HL-60 (cell line): ENCODE measurements around the gene GEMIN4.
A peak's percentile ranks its signal among the peaks of the same experiment; 100 is the strongest.

Source experiments
- DNase-seq, 2 experiments: peaks; one replicate each; pipeline ENCODE4 v3.0.0-alpha.2; 2010 to 2020; ENCODE audit warnings: low read depth in 1 of 2, low spot score in 1 of 2
- H3K27ac ChIP-seq: fragments of 250-450 bp; sonication (Bioruptor Pico); replicated peaks from 2 replicates; pipeline ENCODE4 v1.5.1; 2020; ENCODE audit warnings: mild to moderate bottlenecking, moderate library complexity
- H3K27me3 ChIP-seq: fragments of 250-450 bp; sonication (Bioruptor Pico); 2 replicates; pipeline ENCODE4 v1.5.1; 2021; ENCODE audit warnings: mild to moderate bottlenecking, moderate library complexity; ENCODE audit not compliant: insufficient read depth, poor library complexity, severe bottlenecking
- H3K4me3 ChIP-seq: replicated peaks from 2 replicates; pipeline ENCODE4 v1.5.1; 2011; ENCODE audit warnings: mild to moderate bottlenecking, control low read depth, low read length; ENCODE audit not compliant: insufficient read depth
- GABPA ChIP-seq: IDR thresholded peaks from 2 replicates; pipeline ENCODE4 v1.6.1; 2012; ENCODE audit warnings: low read depth
- POLR2AphosphoS5 ChIP-seq: IDR thresholded peaks from 2 replicates; pipeline ENCODE4 v1.6.1; 2012; ENCODE audit warnings: low read depth
- SPI1 ChIP-seq: IDR thresholded peaks from 2 replicates; pipeline ENCODE4 v1.6.1; 2012; ENCODE audit warnings: low read depth, mild to moderate bottlenecking, borderline replicate concordance
- TF ChIP-seq, protein P1 (sequence below): IDR thresholded peaks from one replicate; pipeline ENCODE4 v1.5.1; 2011; ENCODE audit warnings: low read length, control low read depth, inconsistent platforms; ENCODE audit not compliant: insufficient read depth
- TF ChIP-seq, protein P2 (sequence below): IDR thresholded peaks from 2 replicates; pipeline ENCODE4 v1.6.1; 2012; ENCODE audit warnings: low read depth; ENCODE audit not compliant: insufficient replicate concordance

Gene GEMIN4

DNA sequence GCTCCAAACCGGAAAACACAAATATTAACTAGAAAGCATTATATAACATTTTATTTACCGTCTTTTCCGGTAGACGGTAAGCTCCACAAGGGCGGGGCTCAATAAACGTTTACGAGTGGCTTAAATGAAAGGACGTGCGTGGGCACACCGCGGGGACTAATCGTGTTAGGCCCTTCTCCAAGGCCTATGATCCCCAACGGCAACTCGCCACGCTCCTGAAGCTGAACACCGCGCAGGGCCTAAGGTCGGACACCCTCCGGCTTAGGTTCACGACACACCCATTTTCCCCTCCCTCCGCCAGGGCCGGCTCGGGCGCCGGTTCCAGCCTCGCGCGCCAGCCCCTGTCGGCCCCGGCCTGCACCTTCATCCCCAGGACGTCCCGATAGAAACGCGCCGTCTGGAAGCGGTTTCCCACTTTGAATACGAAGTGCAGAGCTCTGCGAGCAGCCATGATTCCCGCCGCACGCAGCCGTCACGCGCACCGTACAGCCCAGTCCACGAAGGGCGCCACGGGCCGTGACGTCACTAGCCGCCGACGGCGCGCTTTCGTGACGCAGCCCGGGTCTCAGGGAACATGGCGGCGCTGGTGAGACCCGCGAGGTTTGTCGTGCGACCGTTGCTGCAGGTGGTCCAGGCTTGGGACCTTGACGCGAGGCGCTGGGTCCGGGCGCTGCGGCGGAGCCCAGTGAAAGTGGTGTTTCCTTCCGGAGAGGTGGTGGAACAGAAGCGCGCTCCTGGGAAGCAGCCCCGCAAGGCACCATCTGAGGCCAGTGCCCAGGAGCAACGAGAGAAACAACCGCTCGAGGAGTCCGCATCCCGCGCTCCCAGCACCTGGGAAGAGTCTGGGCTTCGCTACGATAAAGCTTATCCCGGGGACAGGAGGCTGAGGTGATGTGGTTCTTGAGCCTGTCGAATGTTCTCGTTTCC is 30.0 kb upstream of the GEMIN4 start, which contains the start of the genes GLOD4 and MRM3:
GLOD4 (minus strand) TSS at position 476 of the 927 bp plus-strand sequence; CDS start at position 451, 25 bp downstream.
MRM3 (plus strand) TSS at position 549 of the 927 bp plus-strand sequence; CDS start at position 575, 26 bp downstream.
- peak within 1 kb of the TSS; percentile 85 for H3K27ac ChIP-seq
- peak within 1 kb of the TSS; percentile 89 for H3K4me3 ChIP-seq
- DNase-seq, result peak; percentile 70 to 77
- H3K27me3 ChIP-seq, result no peaks in the 10 kb centered on the region
- no peak for TF ChIP-seq SPI1
- peak; percentile 75; the same call in 1 of the 2 replicates for TF ChIP-seq POLR2AphosphoS5
- TF ChIP-seq, protein P1, sequence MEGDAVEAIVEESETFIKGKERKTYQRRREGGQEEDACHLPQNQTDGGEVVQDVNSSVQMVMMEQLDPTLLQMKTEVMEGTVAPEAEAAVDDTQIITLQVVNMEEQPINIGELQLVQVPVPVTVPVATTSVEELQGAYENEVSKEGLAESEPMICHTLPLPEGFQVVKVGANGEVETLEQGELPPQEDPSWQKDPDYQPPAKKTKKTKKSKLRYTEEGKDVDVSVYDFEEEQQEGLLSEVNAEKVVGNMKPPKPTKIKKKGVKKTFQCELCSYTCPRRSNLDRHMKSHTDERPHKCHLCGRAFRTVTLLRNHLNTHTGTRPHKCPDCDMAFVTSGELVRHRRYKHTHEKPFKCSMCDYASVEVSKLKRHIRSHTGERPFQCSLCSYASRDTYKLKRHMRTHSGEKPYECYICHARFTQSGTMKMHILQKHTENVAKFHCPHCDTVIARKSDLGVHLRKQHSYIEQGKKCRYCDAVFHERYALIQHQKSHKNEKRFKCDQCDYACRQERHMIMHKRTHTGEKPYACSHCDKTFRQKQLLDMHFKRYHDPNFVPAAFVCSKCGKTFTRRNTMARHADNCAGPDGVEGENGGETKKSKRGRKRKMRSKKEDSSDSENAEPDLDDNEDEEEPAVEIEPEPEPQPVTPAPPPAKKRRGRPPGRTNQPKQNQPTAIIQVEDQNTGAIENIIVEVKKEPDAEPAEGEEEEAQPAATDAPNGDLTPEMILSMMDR, result no peak

DNA sequence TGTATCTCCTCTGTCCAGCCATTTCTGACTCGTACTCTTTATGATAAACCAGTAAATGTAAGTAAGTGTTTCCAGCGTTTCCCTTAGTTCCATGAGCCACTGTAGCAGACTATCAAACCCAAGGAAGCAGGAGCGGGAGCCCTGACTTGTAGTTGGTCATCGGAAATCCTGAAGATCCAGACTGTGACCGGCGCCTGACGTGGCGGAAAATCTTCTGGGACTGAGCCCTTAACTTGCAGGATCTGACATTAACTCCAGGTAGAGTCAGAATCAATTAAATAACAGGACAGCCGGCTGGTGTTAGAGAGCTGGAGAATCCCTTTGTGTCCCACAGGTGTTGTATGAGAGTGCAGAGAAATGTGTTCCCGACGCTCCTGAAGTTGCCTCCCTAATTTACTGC is 26.0 kb upstream of the GEMIN4 start:
- TF ChIP-seq SPI1 (no peak), GABPA (no peak), POLR2AphosphoS5 (no peak)
- TF ChIP-seq, protein P1, result no peak
- TF ChIP-seq, protein P2, sequence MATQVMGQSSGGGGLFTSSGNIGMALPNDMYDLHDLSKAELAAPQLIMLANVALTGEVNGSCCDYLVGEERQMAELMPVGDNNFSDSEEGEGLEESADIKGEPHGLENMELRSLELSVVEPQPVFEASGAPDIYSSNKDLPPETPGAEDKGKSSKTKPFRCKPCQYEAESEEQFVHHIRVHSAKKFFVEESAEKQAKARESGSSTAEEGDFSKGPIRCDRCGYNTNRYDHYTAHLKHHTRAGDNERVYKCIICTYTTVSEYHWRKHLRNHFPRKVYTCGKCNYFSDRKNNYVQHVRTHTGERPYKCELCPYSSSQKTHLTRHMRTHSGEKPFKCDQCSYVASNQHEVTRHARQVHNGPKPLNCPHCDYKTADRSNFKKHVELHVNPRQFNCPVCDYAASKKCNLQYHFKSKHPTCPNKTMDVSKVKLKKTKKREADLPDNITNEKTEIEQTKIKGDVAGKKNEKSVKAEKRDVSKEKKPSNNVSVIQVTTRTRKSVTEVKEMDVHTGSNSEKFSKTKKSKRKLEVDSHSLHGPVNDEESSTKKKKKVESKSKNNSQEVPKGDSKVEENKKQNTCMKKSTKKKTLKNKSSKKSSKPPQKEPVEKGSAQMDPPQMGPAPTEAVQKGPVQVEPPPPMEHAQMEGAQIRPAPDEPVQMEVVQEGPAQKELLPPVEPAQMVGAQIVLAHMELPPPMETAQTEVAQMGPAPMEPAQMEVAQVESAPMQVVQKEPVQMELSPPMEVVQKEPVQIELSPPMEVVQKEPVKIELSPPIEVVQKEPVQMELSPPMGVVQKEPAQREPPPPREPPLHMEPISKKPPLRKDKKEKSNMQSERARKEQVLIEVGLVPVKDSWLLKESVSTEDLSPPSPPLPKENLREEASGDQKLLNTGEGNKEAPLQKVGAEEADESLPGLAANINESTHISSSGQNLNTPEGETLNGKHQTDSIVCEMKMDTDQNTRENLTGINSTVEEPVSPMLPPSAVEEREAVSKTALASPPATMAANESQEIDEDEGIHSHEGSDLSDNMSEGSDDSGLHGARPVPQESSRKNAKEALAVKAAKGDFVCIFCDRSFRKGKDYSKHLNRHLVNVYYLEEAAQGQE, result no peak
- Histone ChIP-seq H3K4me3 (no peak overlapping the region), H3K27me3 (no peaks in the 10 kb centered on the region), H3K27ac (no peak overlapping the region)
- DNase-seq, result no peak

DNA sequence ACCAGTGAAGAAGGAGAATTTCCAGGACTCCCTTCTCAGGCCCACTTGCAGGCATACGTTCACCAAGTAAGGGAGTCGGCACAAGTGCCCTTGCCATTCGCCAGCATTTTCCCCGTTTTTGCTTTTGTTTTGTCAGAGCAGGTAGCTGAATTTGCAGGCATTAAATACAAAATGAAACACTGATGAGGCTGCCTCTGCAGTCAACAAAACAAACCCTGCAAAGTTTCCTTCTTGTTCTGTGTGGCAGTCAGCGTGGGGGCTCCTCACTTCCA is 22.2 kb upstream of the GEMIN4 start:
- Histone ChIP-seq H3K27ac (no peak overlapping the region), H3K27me3 (no peaks in the 10 kb centered on the region), H3K4me3 (no peak overlapping the region)
- DNase-seq, result no peak
- TF ChIP-seq POLR2AphosphoS5 (no peak), SPI1 (no peak), GABPA (no peak)
- TF ChIP-seq, protein P1, result no peak
- TF ChIP-seq, protein P2, result no peak
